ENCODE data around the gene ZNF24.
A peak's percentile ranks its signal among the peaks of the same experiment; 100 is the strongest.

Gene ZNF24

DNA sequence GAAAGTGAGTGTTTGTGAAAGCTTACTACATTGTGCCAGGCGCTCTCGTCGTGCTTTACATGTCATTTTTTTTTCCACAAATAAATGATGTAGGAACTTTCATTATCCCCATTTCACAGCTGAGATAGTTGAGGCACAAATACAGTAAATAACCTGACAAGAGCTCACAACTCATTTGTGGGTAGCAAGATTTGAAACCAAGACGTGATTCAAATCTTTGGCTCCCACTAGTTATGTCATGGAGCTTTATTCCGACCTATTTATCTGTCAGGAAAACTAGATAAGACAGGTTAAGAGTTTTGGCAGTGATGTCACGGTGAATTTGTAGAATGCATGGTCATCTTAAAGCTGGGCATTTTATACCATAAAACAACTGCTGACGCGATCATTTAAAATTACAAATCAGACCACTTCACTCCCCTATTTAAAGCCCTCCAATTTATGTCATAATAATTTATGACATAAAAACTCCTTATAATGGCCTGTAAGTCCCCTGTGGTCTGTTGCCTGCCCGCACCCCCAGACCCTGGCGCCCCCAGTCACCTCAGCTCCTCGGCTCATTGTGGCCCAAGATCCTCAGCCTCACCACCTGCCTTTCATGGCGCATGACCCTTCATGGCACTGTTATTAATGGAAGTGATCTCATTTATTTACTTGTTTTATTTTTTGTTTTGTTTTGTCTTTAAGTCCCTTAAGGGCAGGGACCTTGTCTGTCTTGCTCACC lies 678 bp upstream of the ZNF24 start:
- TF ChIP-seq, protein P1, sequence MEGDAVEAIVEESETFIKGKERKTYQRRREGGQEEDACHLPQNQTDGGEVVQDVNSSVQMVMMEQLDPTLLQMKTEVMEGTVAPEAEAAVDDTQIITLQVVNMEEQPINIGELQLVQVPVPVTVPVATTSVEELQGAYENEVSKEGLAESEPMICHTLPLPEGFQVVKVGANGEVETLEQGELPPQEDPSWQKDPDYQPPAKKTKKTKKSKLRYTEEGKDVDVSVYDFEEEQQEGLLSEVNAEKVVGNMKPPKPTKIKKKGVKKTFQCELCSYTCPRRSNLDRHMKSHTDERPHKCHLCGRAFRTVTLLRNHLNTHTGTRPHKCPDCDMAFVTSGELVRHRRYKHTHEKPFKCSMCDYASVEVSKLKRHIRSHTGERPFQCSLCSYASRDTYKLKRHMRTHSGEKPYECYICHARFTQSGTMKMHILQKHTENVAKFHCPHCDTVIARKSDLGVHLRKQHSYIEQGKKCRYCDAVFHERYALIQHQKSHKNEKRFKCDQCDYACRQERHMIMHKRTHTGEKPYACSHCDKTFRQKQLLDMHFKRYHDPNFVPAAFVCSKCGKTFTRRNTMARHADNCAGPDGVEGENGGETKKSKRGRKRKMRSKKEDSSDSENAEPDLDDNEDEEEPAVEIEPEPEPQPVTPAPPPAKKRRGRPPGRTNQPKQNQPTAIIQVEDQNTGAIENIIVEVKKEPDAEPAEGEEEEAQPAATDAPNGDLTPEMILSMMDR (IDR thresholded peaks at IDR 0.05; ENCODE audit: low read length, missing control alignments) = no peak
- peak overlapping the region; percentile 93 for H3K4me3 ChIP-seq (replicated peaks; ENCODE audit: low read depth, low read length)
- no peak for DNase-seq (ENCODE audit: low read depth)

DNA sequence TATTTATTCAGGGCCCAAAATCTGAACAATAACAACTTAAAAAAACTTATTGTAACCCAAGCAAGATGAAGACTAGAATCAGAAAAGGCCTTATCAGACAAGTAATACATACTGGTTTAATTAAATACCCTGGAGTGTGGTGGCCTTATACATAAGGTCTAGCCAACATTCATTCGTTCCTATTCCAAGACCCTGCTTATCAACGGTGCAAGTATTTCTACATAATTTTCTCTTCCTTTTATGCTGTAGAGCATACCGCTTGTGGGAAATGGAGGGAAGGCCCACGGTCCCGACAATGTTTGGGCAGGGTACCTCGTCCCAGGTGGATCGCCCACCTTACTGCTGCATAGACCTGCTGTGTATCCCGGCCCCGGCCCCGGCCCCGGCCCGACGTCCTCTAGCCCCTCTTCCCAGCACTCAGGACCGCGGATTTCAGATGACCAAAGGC lies 708 bp downstream of the ZNF24 start:
- TF ChIP-seq, protein P1 (IDR thresholded peaks at IDR 0.05; ENCODE audit: low read length, missing control alignments) = no peak
- peak overlapping the region; percentile 93 for H3K4me3 ChIP-seq (replicated peaks; ENCODE audit: low read depth, low read length)
- no peak for DNase-seq (ENCODE audit: low read depth)

DNA sequence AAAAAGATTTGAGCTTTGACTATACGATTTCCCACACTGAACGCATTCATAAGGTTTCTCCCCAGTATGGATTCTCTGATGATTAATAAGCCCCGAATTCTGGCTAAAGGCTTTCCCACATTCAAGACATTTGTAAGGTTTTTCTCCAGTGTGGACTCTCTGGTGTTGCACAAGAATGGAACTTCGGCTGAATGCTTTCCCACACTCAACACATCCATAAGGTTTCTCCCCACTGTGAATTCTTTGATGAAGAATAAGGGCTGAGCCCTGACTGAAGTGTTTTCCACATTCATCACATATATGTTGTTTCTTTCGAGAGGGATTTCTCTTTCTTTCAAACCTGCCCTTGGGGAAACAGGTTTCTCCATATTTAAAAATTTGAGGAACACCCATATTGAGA lies 6.9 kb downstream of the ZNF24 start:
- H3K4me3 ChIP-seq (replicated peaks; ENCODE audit: low read depth, low read length) = no peak overlapping the region
- DNase-seq (ENCODE audit: low read depth) = peak; percentile 16
- TF ChIP-seq, protein P1 (IDR thresholded peaks at IDR 0.05; ENCODE audit: low read length, missing control alignments) = no peak

DNA sequence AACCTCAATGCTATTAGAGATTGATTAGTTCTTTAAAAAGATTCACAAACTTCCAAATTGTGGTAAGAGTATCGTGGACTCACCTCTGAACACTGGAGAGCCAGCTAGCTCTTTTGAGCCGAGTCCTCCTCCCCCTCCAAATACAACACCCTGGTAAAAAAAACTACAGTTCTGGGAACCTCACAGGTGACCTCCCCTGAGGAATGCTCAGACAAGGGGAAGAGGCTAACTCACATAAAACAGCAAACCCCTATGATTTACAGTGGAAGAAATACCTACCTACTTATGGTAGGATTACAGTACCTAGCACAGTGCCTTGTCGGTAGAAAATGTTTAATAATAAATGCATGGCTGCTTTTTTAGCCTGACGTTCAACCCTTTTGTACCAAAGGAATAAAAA lies 8.4 kb downstream of the ZNF24 start:
- DNase-seq (ENCODE audit: low read depth) = no peak
- TF ChIP-seq, protein P1 (IDR thresholded peaks at IDR 0.05; ENCODE audit: low read length, missing control alignments) = no peak
- H3K4me3 ChIP-seq (replicated peaks; ENCODE audit: low read depth, low read length) = no peak overlapping the region

DNA sequence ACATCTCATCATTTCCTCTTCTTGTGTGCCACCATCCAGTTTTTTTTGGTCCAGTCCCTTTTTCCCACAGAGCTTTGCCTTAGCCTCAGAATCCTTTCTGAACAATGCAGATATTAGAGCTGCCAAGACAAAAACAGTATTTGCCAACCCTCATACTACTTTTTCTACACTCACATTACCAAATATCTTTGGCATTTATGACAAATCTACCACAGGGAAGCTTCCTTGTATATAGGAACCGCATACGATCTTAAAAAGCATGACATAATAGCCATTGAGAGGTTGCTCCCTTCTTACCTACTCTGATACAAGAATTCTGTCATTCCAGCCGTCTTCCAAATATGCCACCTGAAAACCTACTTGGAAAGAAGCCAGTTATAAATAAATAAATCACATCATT lies 9.4 kb downstream of the ZNF24 start:
- DNase-seq (ENCODE audit: low read depth) = peak; percentile 47
- H3K4me3 ChIP-seq (replicated peaks; ENCODE audit: low read depth, low read length) = no peak overlapping the region
- TF ChIP-seq, protein P1 (IDR thresholded peaks at IDR 0.05; ENCODE audit: low read length, missing control alignments) = no peak

DNA sequence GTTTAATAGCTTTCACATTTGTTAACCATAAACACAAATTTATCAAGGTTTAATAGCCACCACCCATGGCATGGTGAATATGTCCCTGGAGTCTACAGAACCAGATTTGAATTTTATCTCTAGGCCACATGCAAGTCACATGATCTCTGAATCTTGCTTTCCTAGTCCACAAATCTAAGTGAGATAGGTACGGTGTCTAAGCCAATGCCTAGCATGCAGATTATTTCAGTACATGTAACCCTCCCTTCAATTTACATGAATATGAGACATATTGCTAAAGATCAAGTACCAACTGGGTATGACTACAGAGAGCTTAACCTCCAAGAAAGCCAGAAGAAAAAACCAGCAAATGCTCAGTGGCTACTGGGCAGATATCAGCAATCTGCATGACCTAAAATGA lies 10.0 kb downstream of the ZNF24 start:
- TF ChIP-seq, protein P1 (IDR thresholded peaks at IDR 0.05; ENCODE audit: low read length, missing control alignments) = no peak
- DNase-seq (ENCODE audit: low read depth) = no peak
- no peak overlapping the region for H3K4me3 ChIP-seq (replicated peaks; ENCODE audit: low read depth, low read length)

Measured in fibroblast of pulmonary artery (primary cell).